Measurements from ENCODE around the gene ZC3H4. TPM values are rescaled to one million over a fixed set of nuclear protein-coding genes. Genes with fewer than 3 reads are reported as not detected.

Gene ZC3H4
- total and polyA plus RNA-seq, 11 donors = 9.6 to 35.0 (median 22.9) TPM

DNA sequence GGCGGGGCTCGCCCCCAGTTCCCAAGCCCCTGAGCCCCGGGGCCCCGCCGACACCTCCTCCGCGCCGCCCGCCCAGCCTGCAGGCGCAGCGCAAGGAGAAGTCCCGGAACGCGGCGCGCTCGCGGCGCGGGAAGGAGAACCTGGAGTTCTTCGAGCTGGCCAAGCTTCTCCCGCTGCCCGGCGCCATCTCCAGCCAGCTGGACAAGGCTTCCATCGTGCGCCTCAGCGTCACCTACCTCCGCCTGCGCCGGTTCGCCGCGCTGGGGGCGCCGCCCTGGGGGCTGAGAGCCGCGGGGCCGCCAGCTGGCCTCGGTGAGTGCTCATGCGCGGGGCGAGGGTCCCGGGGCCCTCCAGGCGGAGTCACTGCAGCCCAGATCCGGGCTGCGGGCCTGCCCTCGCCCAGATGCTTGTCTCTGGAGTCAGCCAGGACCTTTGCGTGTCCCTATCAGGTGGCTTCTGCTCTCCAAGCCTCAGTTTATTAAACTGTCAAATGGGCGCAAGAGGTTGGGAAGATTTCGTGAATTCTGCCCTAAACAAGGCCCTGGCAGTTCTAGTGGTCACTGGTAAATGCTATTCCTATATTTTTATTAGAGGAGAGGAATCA is 91.9 kb downstream of the ZC3H4 start:
- intact Hi-C loops (cut with DNase I) = no loop called here
- TF ChIP-seq, protein P1, sequence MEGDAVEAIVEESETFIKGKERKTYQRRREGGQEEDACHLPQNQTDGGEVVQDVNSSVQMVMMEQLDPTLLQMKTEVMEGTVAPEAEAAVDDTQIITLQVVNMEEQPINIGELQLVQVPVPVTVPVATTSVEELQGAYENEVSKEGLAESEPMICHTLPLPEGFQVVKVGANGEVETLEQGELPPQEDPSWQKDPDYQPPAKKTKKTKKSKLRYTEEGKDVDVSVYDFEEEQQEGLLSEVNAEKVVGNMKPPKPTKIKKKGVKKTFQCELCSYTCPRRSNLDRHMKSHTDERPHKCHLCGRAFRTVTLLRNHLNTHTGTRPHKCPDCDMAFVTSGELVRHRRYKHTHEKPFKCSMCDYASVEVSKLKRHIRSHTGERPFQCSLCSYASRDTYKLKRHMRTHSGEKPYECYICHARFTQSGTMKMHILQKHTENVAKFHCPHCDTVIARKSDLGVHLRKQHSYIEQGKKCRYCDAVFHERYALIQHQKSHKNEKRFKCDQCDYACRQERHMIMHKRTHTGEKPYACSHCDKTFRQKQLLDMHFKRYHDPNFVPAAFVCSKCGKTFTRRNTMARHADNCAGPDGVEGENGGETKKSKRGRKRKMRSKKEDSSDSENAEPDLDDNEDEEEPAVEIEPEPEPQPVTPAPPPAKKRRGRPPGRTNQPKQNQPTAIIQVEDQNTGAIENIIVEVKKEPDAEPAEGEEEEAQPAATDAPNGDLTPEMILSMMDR (IDR thresholded peaks at IDR 0.05) = no peak
- TF ChIP-seq POLR2A (IDR thresholded peaks at IDR 0.05) = no peak
- H3K4me1 ChIP-seq = peaks cover 3 to 39% (median 16%) of the 10 kb centered on the region in 12 donors
- DNase-seq = no peak
- no peaks in the 10 kb centered on the region for H3K36me3 ChIP-seq
- peak overlapping the region in 9 of 12 donors; percentile 8 to 50 (median 40) for H3K4me3 ChIP-seq
- no peak for ATAC-seq
- WGBS, 4 donors = 6 to 9% (median 6%) methylated on average over 20 to 50 of the region's 50 CpGs
- no peaks in the 10 kb centered on the region for H3K9me3 ChIP-seq
- peaks cover 44 to 80% (median 61%) of the 10 kb centered on the region in 9 donors for H3K27me3 ChIP-seq
- H3K27ac ChIP-seq = no peak overlapping the region

DNA sequence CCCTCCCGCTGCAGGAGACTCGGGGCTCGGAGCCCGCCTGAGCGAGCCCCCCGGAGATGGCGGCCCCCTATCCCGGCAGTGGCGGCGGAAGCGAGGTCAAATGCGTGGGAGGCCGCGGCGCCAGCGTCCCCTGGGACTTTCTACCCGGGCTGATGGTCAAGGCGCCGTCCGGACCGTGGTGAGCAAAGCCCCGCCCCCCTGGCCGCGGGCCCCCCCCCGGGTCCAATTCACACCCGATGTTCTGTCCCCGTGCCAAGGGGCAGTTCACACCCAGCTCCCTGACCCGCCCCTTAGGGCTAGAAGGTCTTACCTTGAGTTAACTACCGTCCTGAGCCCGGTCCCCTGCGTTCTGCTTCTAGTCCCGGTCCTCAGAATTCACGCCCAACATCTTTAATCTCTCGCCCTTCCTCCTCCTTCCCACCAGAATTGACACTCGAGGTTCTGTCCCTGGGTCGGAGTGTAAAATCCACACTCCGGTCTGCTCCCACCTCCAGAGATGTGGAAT is 92.5 kb downstream of the ZC3H4 start:
- TF ChIP-seq, protein P1 (IDR thresholded peaks at IDR 0.05) = no peak
- no peak for TF ChIP-seq POLR2A (IDR thresholded peaks at IDR 0.05)
- peak in 1 of 4 donors; percentile 16 for ATAC-seq
- Histone ChIP-seq H3K36me3 (no peaks in the 10 kb centered on the region), H3K27me3 (peaks cover 39 to 75% (median 56%) of the 10 kb centered on the region in 9 donors), H3K4me3 (peak overlapping the region; percentile 8 to 50 (median 39)), H3K27ac (no peak overlapping the region), H3K4me1 (peaks cover 3 to 39% (median 16%) of the 10 kb centered on the region in 12 donors), H3K9me3 (no peaks in the 10 kb centered on the region)
- DNase-seq = no peak
- intact Hi-C loops (cut with DNase I) = no loop called here
- 1 to 2% (median 1%) methylated on average over 19 to 37 of the region's 37 CpGs for WGBS, 4 donors

DNA sequence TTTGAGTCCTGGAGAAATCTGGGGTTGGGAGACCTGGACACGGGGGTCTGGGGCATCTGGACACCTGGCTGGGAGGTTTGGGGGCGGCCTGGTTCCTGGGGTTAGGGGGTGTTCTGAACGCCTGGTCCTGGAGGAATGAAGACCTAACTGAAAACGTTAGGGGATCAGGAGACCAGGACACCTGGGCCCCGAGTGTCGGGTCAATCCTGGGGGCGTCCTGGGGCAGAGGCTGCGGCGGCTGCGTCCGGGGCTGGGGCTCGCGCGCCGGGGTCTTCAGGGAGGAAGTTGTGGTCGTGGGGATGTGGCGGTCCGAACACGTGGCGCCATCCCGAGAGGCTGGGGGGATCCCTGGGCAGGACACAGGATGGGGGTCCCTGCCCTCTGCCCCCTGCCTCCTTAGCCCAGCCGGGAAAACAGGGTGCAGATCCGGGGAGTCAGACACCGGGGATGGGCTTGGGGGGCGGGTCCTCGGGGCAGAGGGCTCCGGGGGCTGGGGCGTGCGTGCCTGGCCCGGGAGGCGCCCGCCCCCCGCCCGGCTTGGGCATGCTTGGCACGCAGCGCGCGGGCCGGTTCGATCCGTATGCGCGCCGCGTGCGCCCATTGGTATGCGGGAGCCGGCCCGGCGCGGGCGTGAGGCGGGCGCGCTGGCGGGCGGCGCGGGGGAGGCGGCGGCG is 93.3 kb downstream of the ZC3H4 start:
- 0 to 6% (median 1%) methylated on average over 6 to 62 of the region's 62 CpGs for WGBS, 4 donors
- H3K4me3 ChIP-seq = peak overlapping the region in 10 of 12 donors; percentile 7 to 50 (median 39)
- ATAC-seq = no peak
- no peak for DNase-seq
- intact Hi-C loops (cut with DNase I) = no loop called here
- no peaks in the 10 kb centered on the region for H3K9me3 ChIP-seq
- H3K36me3 ChIP-seq = no peaks in the 10 kb centered on the region
- peaks cover 32 to 67% (median 49%) of the 10 kb centered on the region in 9 donors for H3K27me3 ChIP-seq
- peaks cover 3 to 39% (median 16%) of the 10 kb centered on the region in 12 donors for H3K4me1 ChIP-seq
- no peak overlapping the region for H3K27ac ChIP-seq
- TF ChIP-seq POLR2A (IDR thresholded peaks at IDR 0.05) = no peak
- TF ChIP-seq, protein P1 (IDR thresholded peaks at IDR 0.05) = no peak

DNA sequence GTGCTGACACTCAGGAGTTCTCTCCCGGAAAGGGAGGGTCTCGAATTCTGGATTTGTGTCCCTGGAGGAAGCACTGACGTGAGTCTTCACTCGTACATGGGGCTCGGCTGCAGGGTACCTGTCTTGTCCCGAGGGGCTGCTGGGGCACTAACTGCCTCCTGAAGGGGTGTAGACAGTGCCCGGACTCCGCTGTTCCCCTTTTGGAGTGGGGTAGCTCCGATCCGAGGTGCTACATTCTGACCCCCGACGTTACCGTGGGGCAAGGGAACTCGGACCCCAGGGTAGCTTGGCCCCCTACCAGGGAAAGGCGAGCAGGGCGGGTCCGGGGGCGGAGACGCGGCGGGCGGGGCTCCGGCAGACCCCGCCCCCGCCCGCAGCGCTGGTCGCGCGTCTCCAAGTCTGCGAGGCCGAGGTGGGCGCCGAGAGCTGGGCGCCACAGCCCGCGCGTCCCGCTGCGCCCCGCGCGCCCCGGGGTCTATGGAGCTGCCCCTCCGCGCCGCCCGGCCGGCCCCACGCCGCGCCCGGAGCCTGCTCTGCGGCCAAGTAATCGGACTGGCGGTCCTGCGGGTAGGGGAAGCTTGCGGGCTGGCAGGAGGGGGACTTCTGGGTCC is 94.0 kb downstream of the ZC3H4 start, which contains the start of gene NPAS1:
Gene NPAS1, plus strand, starts transcription at position 407 of the 611 bp plus-strand sequence. CDS start 1,211 bp downstream, outside the sequence.
- peak in 2 of 4 donors; percentile 11 to 31 for ATAC-seq

More for the DNA sequence above, 94.0 kb downstream of the ZC3H4 start, which contains the start of gene NPAS1:
- intact Hi-C loops (cut with DNase I) = no loop called here
- Histone ChIP-seq H3K27ac (no peak within 1 kb of the TSS), H3K4me1 (peaks cover 3 to 39% (median 16%) of the 10 kb centered on the region in 12 donors), H3K4me3 (peak within 1 kb of the TSS in 11 of 12 donors; percentile 7 to 50 (median 40)), H3K27me3 (peaks cover 31 to 62% (median 47%) of the 10 kb centered on the region in 9 donors), H3K36me3 (no peaks in the 10 kb centered on the region), H3K9me3 (no peaks in the 10 kb centered on the region)
- TF ChIP-seq, protein P1 (IDR thresholded peaks at IDR 0.05) = no peak
- no peak for TF ChIP-seq POLR2A (IDR thresholded peaks at IDR 0.05)
- no peak for DNase-seq
- 2 to 13% (median 4%) methylated on average over 5 to 58 of the region's 58 CpGs for WGBS, 4 donors

All from heart left ventricle (tissue), 16 donors.